ENCODE data around the gene LSM14A. TPM values are rescaled to one million over a fixed set of nuclear protein-coding genes. Genes with fewer than 3 reads are reported as not detected.
A peak's percentile ranks its signal among the peaks of the same experiment; 100 is the strongest.
"Not testable (repeated sequence)": the region's sequence is repeated elsewhere in the genome, so short reads cannot be mapped to it uniquely, and the experiment has no call there.

LSM14A gene
- total RNA-seq, 1 donor from 2014 or later: 86.3 TPM

GRCh38 chr19:34189199-34189916, 17.1 kb downstream of the LSM14A start:
- no peak for DNase-seq (ENCODE audit: extremely low read depth, low read depth, low spot score)

GRCh38 chr19:34189917-34190425, 17.7 kb downstream of the LSM14A start:
- no peak for DNase-seq (ENCODE audit: extremely low read depth, low read depth, low spot score)

GRCh38 chr19:34191355-34191962, 19.2 kb downstream of the LSM14A start:
- DNase-seq (ENCODE audit: extremely low read depth, low read depth, low spot score): no peak

- no peak for DNase-seq (ENCODE audit: extremely low read depth, low read depth, low spot score)
These were observed 21.1 kb downstream of the LSM14A start for GRCh38 chr19:34193439-34193838.

GRCh38 chr19:34193876-34194275, 21.6 kb downstream of the LSM14A start:
- DNase-seq (ENCODE audit: extremely low read depth, low read depth, low spot score): no peak

- DNase-seq (ENCODE audit: extremely low read depth, low read depth, low spot score): no peak
These were observed 28.8 kb downstream of the LSM14A start for GRCh38 chr19:34201133-34201532.

GRCh38 chr19:34205324-34205723, 33.0 kb downstream of the LSM14A start:
- DNase-seq (ENCODE audit: extremely low read depth, low read depth, low spot score): not testable (repeated sequence)

GRCh38 chr19:34208291-34208884, 36.1 kb downstream of the LSM14A start:
- DNase-seq (ENCODE audit: extremely low read depth, low read depth, low spot score): no peak

GRCh38 chr19:34209726-34210125, 37.4 kb downstream of the LSM14A start:
- DNase-seq (ENCODE audit: extremely low read depth, low read depth, low spot score): no peak

- no peak for DNase-seq (ENCODE audit: extremely low read depth, low read depth, low spot score)
These were observed 41.0 kb downstream of the LSM14A start for GRCh38 chr19:34213283-34213682.

- DNase-seq (ENCODE audit: extremely low read depth, low read depth, low spot score): no peak
These were observed 41.7 kb downstream of the LSM14A start for GRCh38 chr19:34214040-34214439.

GRCh38 chr19:34215006-34215665, 42.8 kb downstream of the LSM14A start:
- DNase-seq (ENCODE audit: extremely low read depth, low read depth, low spot score): no peak

GRCh38 chr19:34215666-34216038, 43.3 kb downstream of the LSM14A start:
- DNase-seq (ENCODE audit: extremely low read depth, low read depth, low spot score): no peak

- DNase-seq (ENCODE audit: extremely low read depth, low read depth, low spot score): not testable (repeated sequence)
These were observed 44.5 kb downstream of the LSM14A start for GRCh38 chr19:34216745-34217219.

GRCh38 chr19:34217952-34218817, 45.9 kb downstream of the LSM14A start:
- DNase-seq (ENCODE audit: extremely low read depth, low read depth, low spot score): peak; percentile 9

- DNase-seq (ENCODE audit: extremely low read depth, low read depth, low spot score): no peak
These were observed 46.5 kb downstream of the LSM14A start for GRCh38 chr19:34218818-34219164.

- peak; percentile 34 for DNase-seq (ENCODE audit: extremely low read depth, low read depth, low spot score)
These were observed 48.3 kb downstream of the LSM14A start for GRCh38 chr19:34220472-34221063.

- DNase-seq (ENCODE audit: extremely low read depth, low read depth, low spot score): no peak
These were observed 50.1 kb downstream of the LSM14A start for GRCh38 chr19:34222386-34222785.

- no peak for DNase-seq (ENCODE audit: extremely low read depth, low read depth, low spot score)
These were observed 52.8 kb downstream of the LSM14A start for GRCh38 chr19:34224996-34225658.

GRCh38 chr19:34225659-34226015, 53.3 kb downstream of the LSM14A start:
- DNase-seq (ENCODE audit: extremely low read depth, low read depth, low spot score): no peak

Data from glomerular endothelial cell (primary cell).